ENCODE measurements around the gene JAML. TPM values are rescaled to one million over a fixed set of nuclear protein-coding genes. Genes with fewer than 3 reads are reported as not detected.

Gene JAML
- total and polyA plus RNA-seq, 9 of the 15 experiments (the other 6 are each of a cell fraction or from before 2014, with no cell fraction given) = 0.05 to 0.32 (median 0.22) TPM; not detected in 4

- TF ChIP-seq PKNOX1 (IDR thresholded peaks at IDR 0.05) = no peak
- no peak for TF ChIP-seq HMGXB4 (CRISPR knock-in tag; IDR thresholded peaks at IDR 0.05)
These were observed 29.8 kb downstream of the JAML start (continued) for GRCh38 chr11:118194835-118195627.

- Histone ChIP-seq H3K79me2 (ENCODE audit: control insufficient read depth, insufficient read depth, low read length) (no peaks in the 10 kb centered on the region), H3K9me3 (replicated peaks; ENCODE audit: control insufficient read depth, insufficient read depth, low read depth, low read length) (no peaks in the 10 kb centered on the region), H3K36me3 (ENCODE audit: control insufficient read depth, insufficient read depth, low read length) (no peaks in the 10 kb centered on the region), H3K4me3 (no peak overlapping the region), H3K9ac (ENCODE audit: insufficient read depth in 1 of 2, low read depth in 2 of 2, low read length in 2 of 2) (no peak overlapping the region), H2AFZ (ENCODE audit: low read depth, low read length) (no peak overlapping the region), H4K20me1 (replicated peaks; ENCODE audit: control insufficient read depth, insufficient read depth, low read length) (no peaks in the 10 kb centered on the region), H3K4me2 (ENCODE audit: insufficient read depth, low read length) (no peak overlapping the region), H3K9me1 (ENCODE audit: control insufficient read depth, insufficient read depth, low read length) (no peaks in the 10 kb centered on the region), H3K4me1 (replicated peaks in 1 of 2; ENCODE audit: control insufficient read depth in 2 of 2, insufficient read depth in 2 of 2, low read length in 2 of 2) (0 out of 5 replicates have a peak, but pooled peaks cover 0 to 3% of the 10 kb centered on the region in 2 experiments), H3K27me3 (ENCODE audit: control insufficient read depth in 2 of 2, insufficient read depth in 2 of 2, low read length in 2 of 2) (peaks cover 0 to 15% of the 10 kb centered on the region in 2 experiments; a peak in 3 of 5 replicates), H3K27ac (ENCODE audit: extremely low read depth, low read depth, low read length) (no peak overlapping the region)
- DNase-seq (ENCODE audit: extremely low read depth in 1 of 4, low spot score in 3 of 4) (no peak), ATAC-seq (no peak), FAIRE-seq (no peak)
- in situ Hi-C loops (cut with MboI) = no loop called here
- intact Hi-C loops (cut with micrococcal nuclease) = no loop called here
- TF ChIP-seq TBL1XR1 (IDR thresholded peaks at IDR 0.05; ENCODE audit: low read length in 2 of 2) = no peak
- no peak for TF ChIP-seq MAZ (CRISPR knock-in tag; conservative IDR thresholded peaks at IDR 0.05 in 1 of 2, IDR thresholded peaks at IDR 0.05 in 1 of 2)
- no peak for TF ChIP-seq BHLHE40 (IDR thresholded peaks at IDR 0.05; ENCODE audit: low read length)
- TF ChIP-seq SLC30A9 (CRISPR knock-in tag; IDR thresholded peaks at IDR 0.05) = no peak
- no peak for TF ChIP-seq ZNF518B (CRISPR knock-in tag; IDR thresholded peaks at IDR 0.05)
- TF ChIP-seq HNRNPH1 (optimal IDR thresholded peaks at IDR 0.05; ENCODE audit: low read depth, low read length) = no peak
- WGBS (ENCODE audit: insufficient coverage, low coverage, missing lambda C conversion rate) = 2% methylated on average over 6 of the region's 6 CpGs
- CTCF ChIA-PET (ENCODE audit: low intra/inter-chr PET ratio) = no interaction called here
- BruUV-seq (replicated peaks) = no TSS peak
- POLR2A ChIA-PET = interaction anchor here (0.6 kb wide), 1 partner anchor 9 kb away, joined by 4 read pairs; no protein-coding TSS in a partner anchor
These were observed 30.8 kb downstream of the JAML start for GRCh38 chr11:118193910-118194566.
